CD4-positive, alpha-beta T cell (primary cell): ENCODE measurements around the gene DDN. TPM values are rescaled to one million over a fixed set of nuclear protein-coding genes. Genes with fewer than 3 reads are reported as not detected.
A peak's percentile ranks its signal among the peaks of the same experiment; 100 is the strongest.

Experiments
- ATAC-seq: fragments of 200-7000 bp; cut with Tn5 transposase; one replicate; pipeline ENCODE4 v1.10.0; 2022; ENCODE audit warnings: mild to moderate bottlenecking; ENCODE audit not compliant: poor library complexity
- CTCF ChIA-PET: fragments of 350-600 bp; sonication (Branson Sonifier 250); formaldehyde crosslinking; loops from one replicate; lab custom pipeline; 2021; ENCODE audit warnings: antibody characterized with exemption, inconsistent platforms; lab: Charles Lee
- POLR2A ChIA-PET: fragments of 350-600 bp; sonication (Branson Sonifier 250); formaldehyde crosslinking; loops from one replicate; lab custom pipeline; 2021; ENCODE audit warnings: antibody characterized with exemption, inconsistent platforms; lab: Charles Lee
- DNase-seq, 14 experiments: peaks; one replicate each; pipeline ENCODE4 v3.0.0-alpha.2; 2013 to 2020; ENCODE audit warnings: mixed read lengths in 2 of 14
- H3K27ac ChIP-seq, 2 donors: one replicate each; pipeline versions ENCODE4 v1.5.1 to v1.7.0; 2013; ENCODE audit warnings: low read length in 2 of 2, low read depth in 1 of 2, mild to moderate bottlenecking in 1 of 2
- H3K27me3 ChIP-seq, 2 experiments: 1 replicate in 1 of 2; 2 replicates in 1 of 2; pipeline versions ENCODE4 v1.6.1 to v1.7.0; 2013; ENCODE audit warnings: low read length in 2 of 2, control low read depth in 1 of 2, mild to moderate bottlenecking in 1 of 2, moderate library complexity in 1 of 2; ENCODE audit not compliant: insufficient read depth in 2 of 2, control insufficient read depth in 1 of 2
- H3K36me3 ChIP-seq: one replicate; pipeline ENCODE4 v1.6.1; 2013; ENCODE audit warnings: low read length, control low read depth; ENCODE audit not compliant: insufficient read depth
- H3K4me1 ChIP-seq: one replicate; pipeline ENCODE4 v1.6.1; 2013; ENCODE audit warnings: low read length, control low read depth; ENCODE audit not compliant: insufficient read depth
- H3K4me3 ChIP-seq: one replicate; pipeline ENCODE4 v1.5.1; 2013; ENCODE audit warnings: mild to moderate bottlenecking, low read length, moderate library complexity
- H3K9me3 ChIP-seq, 2 experiments: 1 replicate in 1 of 2; 2 replicates in 1 of 2; pipeline versions ENCODE4 v1.6.1 to v1.7.0; 2013; ENCODE audit warnings: low read length in 2 of 2, mild to moderate bottlenecking in 2 of 2, control low read depth in 1 of 2, moderate library complexity in 1 of 2; ENCODE audit not compliant: control insufficient read depth in 1 of 2, insufficient read depth in 1 of 2
- H3K27ac Mint-ChIP-seq: one replicate; pipeline ENCODE4 v1.8.0; 2020; ENCODE audit warnings: mixed read lengths
- H3K27me3 Mint-ChIP-seq: one replicate; pipeline ENCODE4 v1.8.0; 2021; ENCODE audit warnings: mixed read lengths
- H3K36me3 Mint-ChIP-seq: one replicate; pipeline ENCODE4 v1.8.0; 2021; ENCODE audit warnings: low read depth, mixed read lengths
- H3K4me1 Mint-ChIP-seq: one replicate; pipeline ENCODE4 v1.8.0; 2021; ENCODE audit warnings: low read depth, mixed read lengths
- H3K4me3 Mint-ChIP-seq: one replicate; pipeline ENCODE4 v1.8.0; 2020; ENCODE audit warnings: mild to moderate bottlenecking, mixed read lengths
- H3K9me3 Mint-ChIP-seq: one replicate; pipeline ENCODE4 v1.8.0; 2020; ENCODE audit warnings: mixed read lengths
- intact Hi-C, 2 experiments: fragments of 100-400 bp; cut with DNase I in 1 of 2; cut with micrococcal nuclease in 1 of 2; formaldehyde crosslinking; loops; one replicate each; pipeline versions ENCODE4 v1.15.1 to v1.9.0; 2023 to 2025; cut with DNase I, micrococcal nuclease
- total RNA-seq, 174 experiments: library from RNA in 2 of 174; stranded (reverse) in 2 of 174; gene quantifications; one replicate each; pipeline ENCODE4 v1.2.3 and lab custom pipeline; 2021 to 2026
- TF ChIP-seq, protein P1 (sequence below): fragments of 200-600 bp; IDR thresholded peaks from one replicate; pipeline ENCODE4 v1.8.0; 2022; ENCODE audit warnings: antibody characterized with exemption, mild to moderate bottlenecking

Gene DDN
- total RNA-seq, 2 experiments from 2014 or later, result 0.30 to 0.47 TPM

DNA sequence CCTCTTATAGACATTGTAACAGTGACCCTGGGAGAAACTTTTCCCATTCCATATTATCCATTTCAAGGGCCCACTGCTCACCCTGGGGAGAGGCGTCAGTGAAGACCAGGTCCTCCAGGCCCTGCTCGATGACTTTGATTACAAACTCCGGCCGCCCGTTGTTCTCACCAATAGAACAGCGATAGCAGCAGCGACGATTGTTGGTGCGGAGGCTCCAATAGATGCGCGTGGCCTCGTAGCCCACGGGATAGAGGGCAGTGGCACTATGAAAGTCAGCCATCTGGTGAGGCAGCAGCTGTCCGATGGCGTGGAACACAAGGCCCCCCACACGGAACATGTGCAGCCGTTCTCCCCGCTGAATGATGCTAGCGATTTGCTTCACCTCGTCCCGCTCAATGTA lies 26.9 kb upstream of the DDN start:
- POLR2A ChIA-PET, result no interaction called here
- Mint-ChIP-seq H3K4me1 (no peaks in the 10 kb centered on the region), H3K27me3 (no peaks in the 10 kb centered on the region), H3K9me3 (no peaks in the 10 kb centered on the region), H3K36me3 (peaks cover 84% of the 10 kb centered on the region), H3K27ac (no peak overlapping the region), H3K4me3 (no peak overlapping the region)
- H3K27me3 ChIP-seq, result no peaks in the 10 kb centered on the region
- H3K9me3 ChIP-seq, result no peaks in the 10 kb centered on the region
- no peak overlapping the region for H3K4me3 ChIP-seq
- intact Hi-C loops, result no loop called here
- CTCF ChIA-PET, result interaction anchor here (1.1 kb wide), 1 partner anchor 29 kb away, joined by 3 read pairs; no protein-coding TSS in a partner anchor
- no peak for ATAC-seq
- no peaks in the 10 kb centered on the region for H3K4me1 ChIP-seq
- TF ChIP-seq, protein P1, sequence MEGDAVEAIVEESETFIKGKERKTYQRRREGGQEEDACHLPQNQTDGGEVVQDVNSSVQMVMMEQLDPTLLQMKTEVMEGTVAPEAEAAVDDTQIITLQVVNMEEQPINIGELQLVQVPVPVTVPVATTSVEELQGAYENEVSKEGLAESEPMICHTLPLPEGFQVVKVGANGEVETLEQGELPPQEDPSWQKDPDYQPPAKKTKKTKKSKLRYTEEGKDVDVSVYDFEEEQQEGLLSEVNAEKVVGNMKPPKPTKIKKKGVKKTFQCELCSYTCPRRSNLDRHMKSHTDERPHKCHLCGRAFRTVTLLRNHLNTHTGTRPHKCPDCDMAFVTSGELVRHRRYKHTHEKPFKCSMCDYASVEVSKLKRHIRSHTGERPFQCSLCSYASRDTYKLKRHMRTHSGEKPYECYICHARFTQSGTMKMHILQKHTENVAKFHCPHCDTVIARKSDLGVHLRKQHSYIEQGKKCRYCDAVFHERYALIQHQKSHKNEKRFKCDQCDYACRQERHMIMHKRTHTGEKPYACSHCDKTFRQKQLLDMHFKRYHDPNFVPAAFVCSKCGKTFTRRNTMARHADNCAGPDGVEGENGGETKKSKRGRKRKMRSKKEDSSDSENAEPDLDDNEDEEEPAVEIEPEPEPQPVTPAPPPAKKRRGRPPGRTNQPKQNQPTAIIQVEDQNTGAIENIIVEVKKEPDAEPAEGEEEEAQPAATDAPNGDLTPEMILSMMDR, result no peak
- peak in 1 of 14 experiments; percentile 26 for DNase-seq
- peaks cover 93% of the 10 kb centered on the region for H3K36me3 ChIP-seq
- H3K27ac ChIP-seq, result no peak overlapping the region

DNA sequence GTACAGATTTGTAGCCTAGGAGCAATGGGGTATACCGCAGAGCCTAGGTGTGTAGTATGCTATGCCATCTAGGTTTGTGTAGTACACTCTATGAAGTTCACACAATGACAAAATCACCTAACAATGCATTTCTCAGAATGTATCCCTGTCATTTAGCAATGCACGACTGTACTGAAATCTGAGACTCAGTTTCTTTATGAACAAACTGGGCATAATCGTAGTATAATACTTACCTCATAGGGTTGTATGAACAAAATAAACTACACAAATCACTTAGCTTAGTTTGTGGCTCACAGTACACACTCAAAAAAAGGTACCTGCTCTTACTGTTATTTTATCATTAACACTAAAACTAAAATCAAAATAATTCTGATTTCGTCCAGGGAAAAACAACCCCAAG lies 26.3 kb upstream of the DDN start:
- H3K27me3 ChIP-seq, result no peaks in the 10 kb centered on the region
- POLR2A ChIA-PET, result no interaction called here
- Mint-ChIP-seq H3K4me1 (no peaks in the 10 kb centered on the region), H3K9me3 (no peaks in the 10 kb centered on the region), H3K27me3 (no peaks in the 10 kb centered on the region), H3K36me3 (peaks cover 87% of the 10 kb centered on the region), H3K4me3 (no peak overlapping the region), H3K27ac (peak overlapping the region; percentile 53)
- no peak overlapping the region for H3K27ac ChIP-seq
- intact Hi-C loops, result loop anchor here in 1 of 2 experiments (2.0 kb wide), 1 partner anchor 19 kb away; no protein-coding TSS in a partner anchor
- TF ChIP-seq, protein P1, result no peak
- CTCF ChIA-PET, result no interaction called here
- no peaks in the 10 kb centered on the region for H3K9me3 ChIP-seq
- peaks cover 93% of the 10 kb centered on the region for H3K36me3 ChIP-seq
- no peaks in the 10 kb centered on the region for H3K4me1 ChIP-seq
- ATAC-seq (no peak), DNase-seq (no peak)
- no peak overlapping the region for H3K4me3 ChIP-seq

DNA sequence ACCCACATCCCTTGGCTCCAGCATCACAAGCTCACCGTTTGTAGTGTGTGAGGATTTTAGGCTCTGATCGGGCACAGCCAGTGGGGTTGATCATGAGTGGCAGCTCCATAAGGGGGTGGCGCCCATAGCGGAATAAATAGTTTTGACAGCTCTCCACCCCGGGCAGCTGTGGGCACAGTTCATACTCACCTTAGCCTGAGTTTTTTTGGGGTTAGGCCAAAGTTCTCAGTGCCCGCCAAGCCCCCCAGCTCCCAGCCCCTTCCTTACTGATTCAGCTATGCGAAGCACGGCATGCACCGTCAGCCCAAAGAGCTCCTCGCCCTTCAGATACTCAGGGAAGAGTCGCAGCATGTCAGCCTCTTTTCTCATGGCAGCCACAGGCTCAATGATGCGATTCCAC lies 25.4 kb upstream of the DDN start:
- no peaks in the 10 kb centered on the region for H3K9me3 ChIP-seq
- DNase-seq, result peak in 1 of 14 experiments; percentile 16
- H3K4me1 ChIP-seq, result peaks cover 6% of the 10 kb centered on the region
- H3K4me3 Mint-ChIP-seq, result no peak overlapping the region
- peaks cover 6% of the 10 kb centered on the region for H3K4me1 Mint-ChIP-seq
- TF ChIP-seq, protein P1, result no peak
- no peak overlapping the region for H3K4me3 ChIP-seq
- ChIA-PET POLR2A (no interaction called here), CTCF (interaction anchor here (2.0 kb wide), 1 partner anchor 36 kb away, joined by 4 read pairs; no protein-coding TSS in a partner anchor)
- H3K27ac ChIP-seq, result no peak overlapping the region
- H3K27me3 Mint-ChIP-seq, result no peaks in the 10 kb centered on the region
- H3K36me3 Mint-ChIP-seq, result peaks cover 81% of the 10 kb centered on the region
- peaks cover 88% of the 10 kb centered on the region for H3K36me3 ChIP-seq
- ATAC-seq, result no peak
- H3K27ac Mint-ChIP-seq, result peak overlapping the region; percentile 74
- H3K9me3 Mint-ChIP-seq, result no peaks in the 10 kb centered on the region
- no peaks in the 10 kb centered on the region for H3K27me3 ChIP-seq
- intact Hi-C loops, result loop anchor here in 1 of 2 experiments (2.0 kb wide), 1 partner anchor 20 kb away; no protein-coding TSS in a partner anchor
